ENCODE data around the gene RGS2. TPM values are rescaled to one million over a fixed set of nuclear protein-coding genes. Genes with fewer than 3 reads are reported as not detected.

RGS2 gene
- polyA plus RNA-seq, 1 of the 3 experiments (the other 2 are of a cell fraction): 47.1 TPM

DNA sequence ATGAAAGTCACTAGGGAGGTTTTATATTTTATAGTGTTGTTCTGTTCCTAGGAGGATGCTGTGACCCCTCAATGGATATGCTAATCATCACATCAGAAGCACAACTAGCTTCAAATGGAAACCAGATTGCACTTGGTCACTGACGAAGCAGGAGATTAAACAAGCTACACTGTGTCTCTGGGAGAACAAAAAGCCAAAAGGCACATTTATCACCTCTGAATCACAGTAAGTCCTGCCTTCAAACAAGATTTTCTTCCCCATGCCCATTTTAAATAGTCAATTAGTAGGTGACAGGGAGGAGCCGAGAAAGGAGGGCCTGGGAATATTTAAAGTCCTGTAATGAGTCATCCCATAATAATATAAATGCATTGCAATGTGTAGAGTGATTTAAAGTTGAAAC, 38.1 kb downstream of the RGS2 start:
- H4K20me1 ChIP-seq (ENCODE audit: insufficient read depth): no peaks in the 10 kb centered on the region
- no peak overlapping the region for H3K9ac ChIP-seq
- CTCF ChIA-PET: interaction anchor here (0.7 to 2.4 kb wide), 4 partner anchors 49 to 1411 kb away, joined by 3 to 7 read pairs (median 4); no protein-coding TSS in a partner anchor
- no peaks in the 10 kb centered on the region for H3K9me2 ChIP-seq
- 54% methylated on average over 2 of the region's 2 CpGs for WGBS (ENCODE audit: low lambda C conversion rate)
- H2AFZ ChIP-seq (ENCODE audit: low read depth): no peak overlapping the region
- H3K4me3 ChIP-seq (ENCODE audit: low read depth in 2 of 2, low read length in 1 of 2): no peak overlapping the region
- peak; percentile 63 for DNase-seq
- no peaks in the 10 kb centered on the region for H3K27me3 ChIP-seq (ENCODE audit: insufficient read depth)
- no peaks in the 10 kb centered on the region for H3K9me3 ChIP-seq
- TF ChIP-seq RCOR1 (IDR thresholded peaks at IDR 0.05; ENCODE audit: low read length) (no peak; the same call in 1 of the 2 replicates), CHD2 (IDR thresholded peaks at IDR 0.05; ENCODE audit: low read length, partially characterized antibody) (peak; percentile 26), EP300 (IDR thresholded peaks at IDR 0.05; ENCODE audit: borderline replicate concordance in 1 of 2, low read depth in 1 of 2, low read length in 1 of 2) (peak in 1 of 2 experiments; percentile 76; a peak in 2 of 4 replicates), GATA2 (CRISPR knock-in tag; IDR thresholded peaks at IDR 0.05) (peak; percentile 83)
- H3K4me2 ChIP-seq: no peak overlapping the region
- no peaks in the 10 kb centered on the region for H3K79me2 ChIP-seq (ENCODE audit: insufficient read depth)
- no peaks in the 10 kb centered on the region for H3K36me3 ChIP-seq (replicated peaks in 1 of 2; ENCODE audit: control insufficient read depth in 1 of 2, insufficient read depth in 2 of 2, low read length in 1 of 2)
- H3F3A ChIP-seq (replicated peaks; ENCODE audit: insufficient read depth): no peaks in the 10 kb centered on the region
- POLR2A ChIA-PET: interaction anchor here (0.9 kb wide), 1 partner anchor 38 kb away, joined by 3 read pairs; no protein-coding TSS in a partner anchor
- peaks cover 0 to 12% of the 10 kb centered on the region in 2 experiments; a peak in 3 of 4 replicates for H3K4me1 ChIP-seq (ENCODE audit: control insufficient read depth in 1 of 2, insufficient read depth in 2 of 2, low read depth in 1 of 2, low read length in 1 of 2)
- peak overlapping the region in 1 of 2 experiments; percentile 84; a peak in 2 of 4 replicates for H3K27ac ChIP-seq (ENCODE audit: low read depth in 2 of 2, low read length in 1 of 2)

DNA sequence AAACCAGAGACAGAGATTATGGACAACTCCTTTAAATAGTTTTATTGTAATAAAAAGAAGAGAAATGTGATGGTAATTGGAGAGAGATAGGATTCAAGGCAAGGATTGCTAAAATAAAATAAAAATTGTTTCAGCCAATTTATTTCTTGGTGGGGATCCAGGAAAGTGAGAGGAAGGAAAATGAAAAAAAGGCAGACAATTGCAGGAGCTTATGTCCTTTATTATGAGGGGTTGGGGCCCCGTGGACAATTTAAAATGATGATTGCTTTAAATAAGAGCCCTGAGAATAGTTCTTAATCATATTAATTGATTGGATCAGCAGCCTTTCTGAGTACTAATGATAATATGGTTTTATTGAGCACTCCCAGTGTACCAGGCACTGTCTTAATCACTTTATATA, 40.2 kb downstream of the RGS2 start:
- ChIA-PET CTCF (interaction anchor here (1.0 to 2.4 kb wide), 2 partner anchors 42 to 170 kb away, joined by 3 to 7 read pairs; no protein-coding TSS in a partner anchor), POLR2A (no interaction called here)
- peaks cover 0 to 12% of the 10 kb centered on the region in 2 experiments; a peak in 3 of 4 replicates for H3K4me1 ChIP-seq (ENCODE audit: control insufficient read depth in 1 of 2, insufficient read depth in 2 of 2, low read depth in 1 of 2, low read length in 1 of 2)
- H3K9me2 ChIP-seq: no peaks in the 10 kb centered on the region
- no peaks in the 10 kb centered on the region for H3F3A ChIP-seq (replicated peaks; ENCODE audit: insufficient read depth)
- no peak overlapping the region for H3K4me2 ChIP-seq
- H3K27me3 ChIP-seq (ENCODE audit: insufficient read depth): no peaks in the 10 kb centered on the region
- H3K4me3 ChIP-seq (ENCODE audit: low read depth in 2 of 2, low read length in 1 of 2): no peak overlapping the region
- no peak overlapping the region for H2AFZ ChIP-seq (ENCODE audit: low read depth)
- H3K36me3 ChIP-seq (replicated peaks in 1 of 2; ENCODE audit: control insufficient read depth in 1 of 2, insufficient read depth in 2 of 2, low read length in 1 of 2): no peaks in the 10 kb centered on the region
- no peak for TF ChIP-seq MXI1 (IDR thresholded peaks at IDR 0.05; ENCODE audit: low read depth, low read length)
- no peak for TF ChIP-seq TAF1 (IDR thresholded peaks at IDR 0.05; ENCODE audit: borderline replicate concordance, low read depth, low read length)
- no peak for TF ChIP-seq CHD2 (IDR thresholded peaks at IDR 0.05; ENCODE audit: low read length, partially characterized antibody)
- peak in 1 of 2 experiments; percentile 17; a peak in 1 of 4 replicates for TF ChIP-seq EP300 (IDR thresholded peaks at IDR 0.05; ENCODE audit: borderline replicate concordance in 1 of 2, low read depth in 1 of 2, low read length in 1 of 2)
- H3K9ac ChIP-seq: no peak overlapping the region
- no peak for DNase-seq
- H4K20me1 ChIP-seq (ENCODE audit: insufficient read depth): no peaks in the 10 kb centered on the region
- no peaks in the 10 kb centered on the region for H3K79me2 ChIP-seq (ENCODE audit: insufficient read depth)
- 4% methylated on average over 1 of the region's 1 CpG for WGBS (ENCODE audit: low lambda C conversion rate)
- H3K9me3 ChIP-seq: no peaks in the 10 kb centered on the region
- H3K27ac ChIP-seq (ENCODE audit: low read depth in 2 of 2, low read length in 1 of 2): peak overlapping the region in 1 of 2 experiments; percentile 59; a peak in 2 of 4 replicates

DNA sequence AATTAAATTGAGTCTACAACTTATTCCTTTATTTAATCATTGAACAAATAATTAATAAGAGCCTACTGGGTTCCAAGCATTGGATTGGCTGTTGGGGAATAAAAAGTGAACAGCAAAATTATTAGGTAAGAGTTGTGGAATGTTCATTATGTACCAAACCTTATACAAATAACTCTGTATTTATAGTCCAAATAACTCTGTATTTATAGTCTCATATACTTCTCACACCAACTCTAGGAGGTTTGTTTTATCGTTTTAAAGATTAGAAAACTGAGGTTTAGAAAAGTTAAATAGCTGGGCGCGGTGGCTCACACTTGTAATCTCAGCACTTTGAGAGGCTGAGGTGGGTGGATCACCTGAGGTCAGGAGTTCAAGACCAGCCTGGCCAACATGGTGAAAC, 40.6 kb downstream of the RGS2 start:
- Histone ChIP-seq H3K9me2 (no peaks in the 10 kb centered on the region), H3K4me2 (no peak overlapping the region), H3K79me2 (ENCODE audit: insufficient read depth) (no peaks in the 10 kb centered on the region), H3K36me3 (replicated peaks in 1 of 2; ENCODE audit: control insufficient read depth in 1 of 2, insufficient read depth in 2 of 2, low read length in 1 of 2) (no peaks in the 10 kb centered on the region), H4K20me1 (ENCODE audit: insufficient read depth) (no peaks in the 10 kb centered on the region), H3F3A (replicated peaks; ENCODE audit: insufficient read depth) (no peaks in the 10 kb centered on the region), H3K9ac (no peak overlapping the region), H3K9me3 (no peaks in the 10 kb centered on the region), H3K27me3 (ENCODE audit: insufficient read depth) (no peaks in the 10 kb centered on the region), H3K4me1 (ENCODE audit: control insufficient read depth in 1 of 2, insufficient read depth in 2 of 2, low read depth in 1 of 2, low read length in 1 of 2) (peaks cover 0 to 12% of the 10 kb centered on the region in 2 experiments; a peak in 3 of 4 replicates), H2AFZ (ENCODE audit: low read depth) (no peak overlapping the region), H3K4me3 (ENCODE audit: low read depth in 2 of 2, low read length in 1 of 2) (no peak overlapping the region), H3K27ac (ENCODE audit: low read depth in 2 of 2, low read length in 1 of 2) (peak overlapping the region in 1 of 2 experiments; percentile 59; a peak in 2 of 4 replicates)
- no peak for TF ChIP-seq CHD2 (IDR thresholded peaks at IDR 0.05; ENCODE audit: low read length, partially characterized antibody)
- TF ChIP-seq, protein P1, sequence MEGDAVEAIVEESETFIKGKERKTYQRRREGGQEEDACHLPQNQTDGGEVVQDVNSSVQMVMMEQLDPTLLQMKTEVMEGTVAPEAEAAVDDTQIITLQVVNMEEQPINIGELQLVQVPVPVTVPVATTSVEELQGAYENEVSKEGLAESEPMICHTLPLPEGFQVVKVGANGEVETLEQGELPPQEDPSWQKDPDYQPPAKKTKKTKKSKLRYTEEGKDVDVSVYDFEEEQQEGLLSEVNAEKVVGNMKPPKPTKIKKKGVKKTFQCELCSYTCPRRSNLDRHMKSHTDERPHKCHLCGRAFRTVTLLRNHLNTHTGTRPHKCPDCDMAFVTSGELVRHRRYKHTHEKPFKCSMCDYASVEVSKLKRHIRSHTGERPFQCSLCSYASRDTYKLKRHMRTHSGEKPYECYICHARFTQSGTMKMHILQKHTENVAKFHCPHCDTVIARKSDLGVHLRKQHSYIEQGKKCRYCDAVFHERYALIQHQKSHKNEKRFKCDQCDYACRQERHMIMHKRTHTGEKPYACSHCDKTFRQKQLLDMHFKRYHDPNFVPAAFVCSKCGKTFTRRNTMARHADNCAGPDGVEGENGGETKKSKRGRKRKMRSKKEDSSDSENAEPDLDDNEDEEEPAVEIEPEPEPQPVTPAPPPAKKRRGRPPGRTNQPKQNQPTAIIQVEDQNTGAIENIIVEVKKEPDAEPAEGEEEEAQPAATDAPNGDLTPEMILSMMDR (IDR thresholded peaks at IDR 0.05): no peak
- POLR2A ChIA-PET: no interaction called here
- 95% methylated on average over 3 of the region's 3 CpGs for whole genome bisulfite sequencing (ENCODE audit: low lambda C conversion rate)
- DNase-seq: no peak
- CTCF ChIA-PET: interaction anchor here (1.0 to 2.4 kb wide), 2 partner anchors 42 to 170 kb away, joined by 3 to 7 read pairs; no protein-coding TSS in a partner anchor
